ENCODE data around the gene TMTC1.

The TMTC1 gene

DNA sequence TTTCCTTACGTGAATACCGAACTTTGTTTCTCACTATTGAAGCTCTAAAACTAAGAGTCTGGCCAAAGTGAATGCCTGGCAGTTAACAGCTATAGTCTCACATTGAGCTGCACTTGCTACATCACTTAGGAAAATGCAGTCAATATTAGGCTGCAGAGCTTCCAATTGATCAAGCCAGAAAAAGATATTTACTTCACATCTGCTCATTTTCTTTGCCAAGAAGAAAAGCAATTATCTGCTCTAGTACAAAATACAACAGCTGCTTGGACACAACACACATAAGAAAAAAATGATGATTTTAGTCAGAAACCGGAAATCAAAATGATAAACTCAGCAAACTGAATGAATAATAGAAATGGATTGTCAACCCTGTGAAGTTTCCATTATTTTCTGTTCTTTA, 45.4 kb downstream of the TMTC1 start:
- no peak for DNase-seq

DNA sequence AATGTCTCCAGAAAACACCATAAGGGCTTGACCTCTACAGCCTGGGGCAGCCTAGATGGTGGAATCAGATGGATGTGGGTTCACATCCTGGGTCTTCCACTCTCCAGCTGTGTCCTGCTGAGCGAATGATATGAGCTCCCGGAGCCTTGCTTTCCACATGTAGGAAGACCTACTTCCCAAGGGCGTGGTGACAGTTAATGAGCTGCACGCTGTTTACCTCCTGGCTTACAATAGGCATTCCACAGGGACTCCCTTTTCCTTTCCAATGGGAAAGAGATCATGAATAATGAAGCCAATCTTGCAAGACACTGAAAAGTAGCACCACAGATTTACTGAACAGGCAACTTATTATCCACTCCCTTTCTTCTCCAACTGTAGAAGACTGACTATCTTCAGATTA, 46.1 kb downstream of the TMTC1 start:
- DNase-seq = no peak

DNA sequence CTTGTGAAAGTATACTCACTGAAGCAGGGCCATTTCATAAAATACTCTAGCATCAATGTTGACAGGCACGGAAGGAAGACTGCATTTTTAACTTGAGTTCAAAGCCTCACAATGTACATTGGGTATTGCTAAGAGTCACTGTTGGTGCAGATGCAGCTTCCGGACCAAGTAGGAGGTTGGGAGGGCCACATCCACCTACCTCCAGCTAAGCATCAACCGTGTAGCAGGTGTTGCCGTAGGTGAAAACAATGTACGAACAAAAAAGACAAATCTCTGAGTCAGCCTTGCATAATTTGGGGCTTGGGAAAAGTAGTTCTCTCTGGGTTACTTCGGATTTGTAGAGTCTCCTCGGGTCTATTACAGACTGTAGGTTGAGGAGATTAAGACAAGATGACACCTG, 48.1 kb downstream of the TMTC1 start:
- DNase-seq = no peak

DNA sequence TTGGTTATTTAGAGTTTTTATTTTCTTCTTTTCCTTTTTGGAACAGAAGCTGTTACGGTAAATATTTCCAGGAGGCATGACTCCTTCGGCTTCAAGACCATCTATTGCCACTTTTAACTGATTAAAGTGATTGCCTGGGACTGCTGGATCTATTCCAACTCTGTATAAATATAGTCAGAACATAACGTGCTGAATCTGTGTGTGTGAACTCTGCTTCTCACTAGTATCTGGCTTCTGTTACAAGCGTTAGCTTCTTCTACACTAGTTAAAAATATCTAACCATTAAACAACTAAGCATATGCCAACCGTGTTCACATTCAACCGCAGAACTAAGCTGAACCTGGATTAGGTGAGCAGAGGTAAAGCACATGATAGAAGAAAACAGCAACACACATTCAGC, 49.0 kb downstream of the TMTC1 start:
- DNase-seq = no peak

DNA sequence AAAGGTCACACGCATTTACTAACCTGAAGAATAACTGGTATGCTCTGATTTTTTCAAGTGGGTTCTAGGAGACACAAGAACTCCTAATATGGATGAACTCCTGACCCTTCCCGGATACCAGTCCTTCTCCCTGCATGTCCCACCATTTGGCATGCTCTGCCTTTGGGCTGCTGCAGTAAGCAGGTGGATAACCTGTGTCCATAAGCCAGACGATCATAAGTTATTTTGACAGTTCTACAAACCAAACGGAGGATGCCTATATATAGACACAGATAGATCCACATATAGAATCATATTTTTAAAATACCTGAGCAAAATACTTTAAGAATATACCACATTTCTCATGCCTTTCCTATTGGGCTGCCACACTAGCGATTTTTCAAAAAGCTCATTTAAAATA, 49.4 kb downstream of the TMTC1 start:
- no peak for DNase-seq

DNA sequence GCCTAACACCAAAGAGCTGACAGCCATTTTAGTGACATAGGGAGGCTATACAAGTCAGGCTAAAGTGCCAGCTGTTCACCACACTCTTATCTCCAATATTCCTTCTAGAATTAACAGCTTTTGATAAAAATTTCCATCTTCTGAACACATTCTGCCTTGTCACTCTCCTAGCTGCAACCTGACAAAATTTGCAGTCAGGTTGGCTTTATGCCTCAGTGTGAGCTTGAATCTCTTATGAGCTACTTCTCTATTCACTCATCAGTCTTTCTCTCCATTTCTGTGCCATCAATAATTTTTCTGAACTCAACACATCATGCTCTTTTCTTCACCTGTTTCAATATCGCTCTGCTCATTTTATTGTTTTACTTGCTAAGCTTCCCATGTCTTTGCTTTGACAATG, 50.2 kb downstream of the TMTC1 start:
- no peak for DNase-seq

DNA sequence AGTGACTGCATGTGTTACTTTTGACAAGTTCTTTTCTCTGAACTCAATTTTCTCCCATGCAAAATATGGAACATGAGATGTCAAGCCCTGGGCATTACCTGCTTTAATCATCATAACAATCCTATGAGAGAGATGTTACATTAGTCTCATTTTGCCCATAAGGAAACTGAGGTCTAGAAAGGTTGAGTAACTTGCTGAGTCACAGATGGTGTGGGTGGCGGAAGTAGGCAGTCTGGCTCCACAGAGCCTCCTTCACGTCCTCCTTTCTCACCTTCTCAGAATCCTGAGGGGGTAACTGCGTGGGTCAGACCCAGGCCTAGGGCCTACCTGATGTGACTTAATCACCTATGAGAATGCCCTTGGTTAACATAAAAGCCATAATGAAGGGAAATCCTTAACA, 50.7 kb downstream of the TMTC1 start:
- no peak for DNase-seq

DNA sequence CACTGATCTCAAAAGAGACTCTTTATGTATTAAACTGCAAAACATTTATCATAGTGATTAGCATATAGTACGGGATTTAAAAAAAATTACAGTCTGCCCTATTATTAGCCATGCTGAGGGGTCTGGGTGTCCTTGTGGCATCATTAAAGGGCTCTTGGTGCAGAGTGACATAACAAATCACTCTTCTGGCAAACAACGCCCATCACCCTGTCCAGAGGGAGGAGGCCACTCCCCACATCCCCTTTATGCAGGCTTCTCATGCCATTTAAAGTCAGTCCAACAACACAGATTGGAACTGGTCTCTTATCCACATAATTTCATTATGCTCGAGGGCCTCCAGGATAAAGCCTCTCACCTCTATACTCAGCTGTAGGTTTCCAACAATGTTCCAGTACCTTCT, 51.1 kb downstream of the TMTC1 start:
- DNase-seq = no peak

DNA sequence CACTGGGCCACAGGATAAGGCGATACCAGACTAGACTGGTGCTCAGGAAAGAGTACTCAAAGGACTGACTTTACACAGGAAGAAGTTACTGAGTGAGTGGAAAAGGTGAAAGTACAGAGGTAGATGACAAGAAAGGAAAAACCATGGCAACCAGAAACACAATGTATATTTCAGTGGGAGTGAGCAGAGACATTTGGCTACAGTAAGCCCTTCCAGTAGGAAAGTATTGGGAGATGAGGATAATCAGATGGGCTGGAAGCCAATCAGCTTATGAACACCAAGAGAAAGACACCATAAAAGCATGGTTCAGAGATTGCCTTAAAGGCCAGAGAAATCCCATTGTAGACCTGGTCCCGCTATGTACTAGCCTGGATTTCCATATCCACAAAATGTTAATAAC, 51.6 kb downstream of the TMTC1 start:
- no peak for DNase-seq

DNA sequence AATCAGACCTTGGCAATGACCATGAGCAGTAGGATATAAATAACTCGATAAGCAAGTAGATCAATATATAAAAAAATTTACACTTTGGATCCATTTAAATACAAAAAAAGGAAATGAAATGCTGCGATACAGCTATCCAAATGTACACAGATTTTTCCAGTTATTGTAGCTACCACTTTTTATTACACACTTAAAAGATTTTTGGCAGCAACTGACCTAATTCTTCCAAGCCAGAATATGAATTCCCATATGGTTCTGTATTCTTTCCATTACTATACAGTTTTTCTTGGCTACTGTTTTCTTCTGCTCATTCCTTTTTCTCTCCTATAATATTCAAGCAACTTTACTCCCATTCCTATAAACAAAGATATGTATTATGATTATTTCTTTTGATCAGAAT, 52.2 kb downstream of the TMTC1 start:
- DNase-seq = no peak

DNA sequence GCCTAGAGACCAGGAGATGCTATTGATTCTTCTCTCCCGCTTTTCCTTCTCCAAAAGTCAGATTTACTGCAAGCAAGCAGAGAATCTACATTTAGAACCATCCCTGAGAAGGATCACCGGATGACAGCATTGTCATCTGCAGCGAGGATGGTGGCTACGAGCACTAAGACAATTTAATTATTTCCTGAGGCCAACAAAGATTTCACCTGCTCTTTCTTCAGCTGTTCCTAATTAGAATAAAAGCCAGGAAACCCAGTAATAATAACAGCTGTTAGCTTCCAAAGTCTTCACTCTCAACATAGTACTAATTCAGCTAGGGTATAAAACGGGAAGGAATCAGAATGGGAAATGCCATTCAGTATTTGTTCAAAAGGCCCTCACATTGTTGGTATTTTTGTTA, 53.3 kb downstream of the TMTC1 start:
- DNase-seq = no peak

DNA sequence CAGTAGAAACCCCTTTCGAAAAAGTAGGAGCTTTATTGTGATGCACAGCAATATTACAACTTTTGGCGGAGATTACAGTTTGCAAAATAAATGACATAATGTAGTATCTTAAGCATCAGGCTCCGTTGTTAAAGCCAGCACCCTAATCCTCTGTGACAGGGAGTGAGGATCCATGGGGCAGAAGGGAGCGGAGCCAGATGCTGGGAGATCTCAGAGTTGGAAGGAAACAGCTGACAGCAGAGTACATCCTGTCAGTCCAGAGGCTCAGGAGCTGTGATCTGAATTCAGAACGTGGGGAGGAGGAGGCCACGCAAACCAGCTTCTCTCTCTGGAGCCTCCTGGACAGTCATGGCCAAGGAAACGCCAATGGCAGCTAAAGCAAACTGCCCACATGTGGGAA, 55.7 kb downstream of the TMTC1 start:
- no peak for DNase-seq

DNA sequence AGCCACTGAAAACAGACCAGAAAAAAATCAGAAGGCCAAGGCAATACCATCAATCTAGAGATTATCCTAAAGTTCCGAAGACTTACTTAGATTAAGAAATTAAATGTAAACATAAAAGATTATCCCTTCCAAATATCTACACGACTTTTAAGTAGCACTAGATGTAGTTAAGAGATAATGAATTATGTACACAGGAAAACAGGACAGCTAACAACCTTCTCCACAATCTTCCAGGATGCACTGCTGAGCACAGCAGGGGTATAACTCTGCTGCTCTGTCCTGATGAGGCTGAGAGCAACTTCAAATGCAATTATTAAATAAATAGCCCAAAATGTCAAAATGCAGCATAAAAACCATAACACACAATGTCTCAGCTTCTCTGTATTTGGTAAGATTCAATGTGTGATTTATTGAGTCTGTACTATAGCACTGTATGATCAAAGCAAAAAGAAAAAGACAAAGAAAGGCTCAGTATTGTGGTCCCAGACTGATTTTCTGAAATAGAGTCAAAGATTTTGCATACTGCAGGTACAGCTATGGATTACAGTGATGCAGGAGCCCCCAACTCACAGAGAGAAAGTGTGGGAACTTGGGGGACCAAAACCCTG, 56.9 kb downstream of the TMTC1 start:
- no peak for DNase-seq

DNA sequence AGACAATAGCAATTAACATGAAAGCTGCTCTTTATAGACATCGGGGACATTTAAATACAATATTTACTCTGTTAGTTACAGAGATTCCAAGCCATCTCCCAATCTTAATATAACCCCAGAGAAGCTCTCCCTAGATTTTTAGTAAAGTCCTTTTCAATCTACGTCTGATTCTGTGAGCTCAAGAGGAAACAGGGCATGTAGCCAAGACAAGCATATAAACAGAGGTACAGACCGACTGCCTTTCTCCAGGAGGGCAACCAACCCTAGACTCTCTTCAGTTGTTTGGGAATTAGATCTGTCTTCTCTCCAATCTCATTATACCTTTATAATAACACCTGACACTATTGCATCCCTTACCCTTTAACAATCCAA, 57.4 kb downstream of the TMTC1 start:
- DNase-seq = no peak

DNA sequence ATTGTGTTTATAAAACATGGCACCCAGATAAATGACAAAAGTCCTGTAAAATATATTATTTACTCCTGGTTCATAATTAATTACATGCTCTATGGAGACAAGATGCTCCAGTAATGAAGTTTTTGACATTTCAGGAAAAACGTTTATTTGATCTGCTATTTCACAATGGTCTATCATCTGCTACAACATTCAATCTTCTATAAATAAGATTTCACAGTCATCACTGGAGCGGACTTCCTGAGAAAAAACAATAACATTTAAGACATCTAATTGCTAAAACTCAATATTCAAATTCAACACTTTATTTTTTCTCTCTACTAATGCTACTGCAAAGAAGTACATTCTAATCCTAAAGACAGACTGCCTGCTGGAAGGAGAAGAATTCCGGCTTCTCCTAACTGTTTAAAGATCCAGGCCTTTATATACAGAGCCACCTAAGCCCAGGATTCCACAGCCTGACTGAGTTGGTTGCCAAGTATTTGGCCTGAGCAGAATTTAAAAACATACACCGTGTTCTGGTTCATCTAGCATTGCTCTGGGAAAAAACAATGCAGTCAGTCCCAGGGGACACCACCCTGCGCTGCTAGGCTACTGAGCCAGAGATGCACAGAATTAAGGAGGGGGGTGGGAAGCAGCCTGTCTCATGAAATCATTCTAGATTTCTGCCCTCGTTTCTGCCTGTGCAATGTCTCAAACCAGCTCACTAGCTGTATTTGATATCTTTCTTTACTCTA, 58.0 kb downstream of the TMTC1 start:
- DNase-seq = no peak

DNA sequence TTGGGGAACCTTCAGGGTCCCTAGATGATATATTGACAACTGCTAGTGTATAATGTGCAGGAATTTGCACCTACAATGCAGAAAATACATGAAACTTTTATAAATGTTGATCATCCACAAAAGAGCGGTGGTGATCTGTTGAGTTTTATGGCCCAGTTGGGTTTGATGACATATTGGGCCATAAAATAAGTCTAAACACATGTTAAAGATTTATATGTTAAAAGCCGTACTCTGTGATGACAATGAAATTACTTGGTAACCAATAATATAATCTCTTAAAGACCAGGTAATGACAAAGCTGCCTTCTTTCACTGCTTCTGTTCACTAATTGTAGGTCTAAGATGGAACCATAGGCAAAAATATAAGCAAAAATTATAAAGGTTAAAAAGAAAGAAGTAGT, 61.6 kb downstream of the TMTC1 start:
- DNase-seq = no peak

DNA sequence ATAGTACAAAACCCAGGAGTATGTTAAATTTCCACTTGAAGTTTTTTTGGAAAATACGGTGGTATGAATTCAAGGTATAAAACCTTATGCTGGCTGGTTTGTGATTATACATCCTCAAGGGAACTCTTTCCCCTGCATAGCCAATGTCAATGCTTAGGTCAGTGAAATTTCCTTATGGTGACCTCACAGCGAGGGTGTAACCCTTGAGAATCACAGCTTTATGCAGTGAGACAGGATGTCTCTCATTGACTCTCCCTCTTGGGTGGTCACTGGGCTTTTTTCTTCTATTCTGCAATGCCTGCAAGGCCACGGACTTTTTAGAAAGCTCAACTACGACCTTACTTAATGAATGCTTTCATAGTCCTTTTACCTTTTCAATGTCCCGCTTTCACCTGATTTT, 64.4 kb downstream of the TMTC1 start:
- DNase-seq = no peak

DNA sequence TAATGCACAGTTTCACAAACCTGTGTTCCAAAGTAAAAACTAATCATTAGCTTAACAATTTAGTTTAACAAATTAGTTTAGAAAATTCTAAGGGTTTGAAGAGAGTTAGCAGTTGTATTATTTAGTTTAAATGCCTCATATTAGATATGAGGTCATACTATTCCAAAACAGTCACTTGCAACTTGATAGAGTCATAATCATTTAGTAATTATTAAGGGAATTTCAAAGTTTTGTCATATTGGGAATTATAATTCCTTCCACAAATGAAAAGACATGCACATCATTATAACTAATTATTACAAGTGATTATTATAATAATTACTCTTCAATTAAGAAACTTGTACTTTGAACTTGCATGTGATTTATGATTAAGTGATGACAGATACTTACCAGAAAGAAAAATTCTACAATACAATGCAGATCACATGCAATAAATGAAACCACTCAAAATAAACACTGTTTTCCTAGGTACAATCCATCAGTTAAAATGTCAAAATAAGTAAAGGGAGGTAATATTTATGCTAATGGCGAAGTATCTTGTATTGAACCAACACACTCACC, 66.1 kb downstream of the TMTC1 start:
- DNase-seq = no peak

DNA sequence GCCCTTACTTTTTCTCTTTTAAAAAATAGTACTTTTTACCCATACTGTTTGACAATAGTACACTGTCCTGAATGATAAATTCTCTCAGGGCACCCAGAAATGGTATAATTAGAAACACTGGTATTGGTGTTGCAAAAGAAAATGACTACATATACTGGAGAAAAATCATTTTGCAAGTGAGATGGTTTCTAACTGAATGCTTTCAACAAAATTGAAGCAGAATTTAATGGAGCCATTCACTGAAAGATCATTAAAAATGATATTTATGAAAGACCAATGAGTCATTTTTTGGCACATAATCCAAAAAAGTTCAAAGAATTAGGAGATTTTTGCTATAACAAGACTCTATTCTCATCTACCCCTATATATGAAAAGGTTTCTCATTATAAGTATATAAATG, 68.8 kb downstream of the TMTC1 start:
- DNase-seq = no peak

DNA sequence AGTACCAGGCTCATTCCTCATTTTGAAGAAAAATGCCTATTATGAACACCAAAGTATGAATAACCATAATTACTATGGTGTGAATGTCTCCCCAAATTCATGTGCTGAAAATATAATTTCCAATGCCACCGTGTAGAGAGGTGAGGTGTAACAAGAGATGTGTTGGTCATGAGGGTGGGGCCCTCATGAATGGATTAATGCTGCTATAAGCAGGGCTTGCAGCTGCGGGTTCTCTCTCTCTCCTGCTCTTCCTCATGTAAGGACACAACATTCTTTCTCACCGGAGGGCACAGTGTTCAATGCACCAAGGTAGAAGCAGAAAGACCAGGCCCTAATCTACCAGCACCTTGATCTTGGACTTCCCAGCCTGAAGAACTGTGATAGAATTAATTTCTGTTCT, 70.0 kb downstream of the TMTC1 start:
- no peak for DNase-seq

DNA sequence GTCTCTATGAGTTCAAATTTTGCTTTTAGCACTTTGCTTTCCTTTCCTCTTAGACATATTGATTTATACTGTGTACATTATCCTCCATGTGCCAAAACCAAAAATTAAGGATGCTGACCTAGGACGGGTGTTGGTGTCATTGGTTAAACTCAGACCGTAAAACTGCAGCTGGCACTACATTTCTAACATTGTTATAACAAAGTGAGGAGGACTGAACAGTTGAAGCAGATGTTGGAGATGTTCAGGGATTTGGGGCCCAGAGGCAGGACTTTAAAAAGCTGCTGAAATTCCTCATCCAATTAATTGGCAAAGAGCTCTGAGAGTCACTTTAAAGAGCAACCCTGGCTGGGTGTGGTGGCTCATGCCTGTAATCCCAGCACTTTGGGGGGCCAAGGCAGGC, 72.4 kb downstream of the TMTC1 start:
- DNase-seq = no peak

DNA sequence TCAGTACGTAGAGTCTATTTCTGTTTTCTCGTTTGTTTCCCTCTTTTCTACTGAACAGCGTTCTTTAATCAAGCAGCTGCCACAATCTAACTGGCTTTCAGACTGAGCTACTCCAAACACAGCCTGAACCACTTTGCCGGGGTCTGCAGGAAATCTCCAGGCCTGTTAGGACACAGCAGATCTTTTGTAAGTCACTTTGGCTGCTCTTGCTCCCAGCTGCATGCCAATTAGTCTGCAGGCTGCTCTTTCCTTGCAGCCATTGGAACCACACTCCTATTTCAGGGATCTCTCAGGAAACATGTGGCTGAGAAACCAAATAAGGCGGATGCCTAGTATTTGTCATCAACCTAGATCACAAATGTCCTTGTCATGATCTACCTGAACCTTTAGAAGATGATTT, 73.6 kb downstream of the TMTC1 start:
- DNase-seq = no peak

DNA sequence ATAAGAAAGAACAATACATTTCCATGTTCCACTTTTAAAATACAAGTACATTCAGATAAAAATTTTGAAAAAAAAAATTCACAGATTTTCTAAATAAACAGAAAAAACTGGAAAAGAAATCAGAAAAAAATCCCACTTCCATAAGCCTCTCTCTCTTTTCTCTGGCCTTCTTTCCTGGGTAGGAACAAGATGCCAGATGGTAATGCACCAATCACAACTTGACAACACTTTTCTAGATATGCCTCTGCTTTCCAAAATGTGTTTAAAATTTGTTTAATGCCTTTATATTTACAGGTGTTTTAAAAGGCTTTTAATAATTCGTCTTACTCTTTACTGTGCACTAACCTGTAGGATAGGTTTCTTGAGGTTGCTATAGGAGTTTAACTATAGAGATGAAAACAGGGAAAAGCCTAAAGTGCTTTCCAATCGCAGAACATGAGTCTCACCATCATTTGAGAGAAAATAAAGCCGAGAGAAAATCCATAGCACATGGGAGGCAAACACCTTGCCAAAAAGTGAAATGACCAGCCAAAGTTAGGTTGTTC, 74.2 kb downstream of the TMTC1 start:
- DNase-seq = no peak

DNA sequence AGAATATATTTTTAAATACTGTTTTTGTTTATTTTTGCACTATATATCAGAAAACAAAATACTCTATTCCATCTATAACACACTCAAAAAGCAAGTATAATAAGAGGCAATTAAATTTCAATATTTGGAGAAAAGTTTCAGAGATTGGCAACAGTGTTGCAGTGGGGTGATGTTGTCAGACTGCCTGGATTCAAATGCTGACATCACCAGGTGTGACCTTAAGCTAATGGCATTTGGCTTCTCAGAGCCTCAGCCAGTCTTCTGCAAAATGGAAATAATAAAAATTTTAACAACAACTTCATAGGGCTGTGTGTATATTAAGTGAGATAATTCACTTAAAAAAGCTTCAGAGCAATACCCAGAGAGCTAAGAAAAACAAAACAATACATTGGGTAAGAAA, 74.7 kb downstream of the TMTC1 start:
- DNase-seq = no peak

DNA sequence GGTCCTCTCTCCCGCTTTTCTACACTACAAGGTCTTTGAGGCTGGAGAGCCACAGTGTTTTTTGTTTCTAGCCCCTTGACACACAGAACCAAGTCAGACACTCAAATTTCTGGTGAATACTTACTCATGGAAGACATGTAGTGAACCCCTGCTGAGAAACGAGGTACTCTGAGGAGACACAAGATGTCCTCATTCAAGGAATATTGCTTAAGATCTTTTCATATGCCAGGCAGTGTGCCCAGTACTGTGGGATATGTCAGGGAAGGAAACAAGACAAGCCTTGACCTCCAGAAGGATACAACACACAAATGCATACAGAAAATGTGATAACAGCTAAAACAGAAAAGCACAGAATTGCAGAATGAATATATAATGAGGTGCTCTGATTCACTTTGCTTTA, 75.9 kb downstream of the TMTC1 start:
- DNase-seq = no peak

All from SIG-M5 (cell line).